Measurements from ENCODE around the gene NEURL4. TPM values are rescaled to one million over a fixed set of nuclear protein-coding genes. Genes with fewer than 3 reads are reported as not detected.
"Not testable (repeated sequence)": the region's sequence is repeated elsewhere in the genome, so short reads cannot be mapped to it uniquely, and the experiment has no call there.

The NEURL4 gene
- total and polyA plus RNA-seq, 8 donors: 6.9 to 84.0 (median 24.8) TPM

DNA sequence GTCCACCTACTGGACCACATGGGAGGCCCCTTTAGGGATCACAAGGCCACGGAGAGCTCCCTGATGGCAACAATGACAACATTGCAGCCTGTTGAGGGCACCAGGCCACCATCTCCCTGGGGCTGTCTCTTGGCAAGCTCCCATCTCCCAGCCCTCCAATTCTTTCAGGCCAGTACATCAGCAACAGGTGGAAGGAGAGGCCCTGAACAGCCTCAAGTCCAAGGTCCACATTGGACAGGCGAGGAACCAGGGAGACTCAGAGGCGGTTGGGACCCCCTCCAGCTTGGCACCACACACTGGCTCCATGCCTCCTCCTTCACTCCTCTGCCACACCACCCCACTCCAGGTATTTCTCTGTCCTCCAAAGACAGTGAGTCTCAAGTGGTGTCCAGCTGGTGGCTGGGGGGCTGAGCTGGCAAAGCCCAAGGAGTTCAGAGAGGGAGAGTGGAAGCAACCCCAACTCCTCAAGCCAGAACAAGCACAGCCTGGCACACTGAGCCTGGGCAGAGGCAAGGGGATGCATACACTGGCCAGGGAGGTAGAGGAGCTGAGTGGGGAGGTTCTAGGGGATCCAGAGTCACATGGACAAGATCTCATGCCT, 5.9 kb upstream of the NEURL4 start:
- Histone ChIP-seq H3K36me3 (no peaks in the 10 kb centered on the region), H3K4me3 (no peak overlapping the region), H3K4me1 (peaks cover 6 to 17% (median 10%) of the 10 kb centered on the region in 4 donors), H3K27ac (no peak overlapping the region), H3K27me3 (peaks cover 0 to 40% (median 4%) of the 10 kb centered on the region in 3 donors), H3K9me3 (no peaks in the 10 kb centered on the region)
- DNase-seq: no peak
- intact Hi-C loops (cut with DNase I; ENCODE audit: low total_unique reads): no loop called here
- TF ChIP-seq CTCF (IDR thresholded peaks at IDR 0.05): no peak
- no peak for TF ChIP-seq POLR2AphosphoS5 (IDR thresholded peaks at IDR 0.05)
- no peak for TF ChIP-seq POLR2A (IDR thresholded peaks at IDR 0.05)
- TF ChIP-seq EP300 (IDR thresholded peaks at IDR 0.05): no peak
- WGBS, 5 donors: 56 to 86% (median 74%) methylated on average over 3 of the region's 3 CpGs

DNA sequence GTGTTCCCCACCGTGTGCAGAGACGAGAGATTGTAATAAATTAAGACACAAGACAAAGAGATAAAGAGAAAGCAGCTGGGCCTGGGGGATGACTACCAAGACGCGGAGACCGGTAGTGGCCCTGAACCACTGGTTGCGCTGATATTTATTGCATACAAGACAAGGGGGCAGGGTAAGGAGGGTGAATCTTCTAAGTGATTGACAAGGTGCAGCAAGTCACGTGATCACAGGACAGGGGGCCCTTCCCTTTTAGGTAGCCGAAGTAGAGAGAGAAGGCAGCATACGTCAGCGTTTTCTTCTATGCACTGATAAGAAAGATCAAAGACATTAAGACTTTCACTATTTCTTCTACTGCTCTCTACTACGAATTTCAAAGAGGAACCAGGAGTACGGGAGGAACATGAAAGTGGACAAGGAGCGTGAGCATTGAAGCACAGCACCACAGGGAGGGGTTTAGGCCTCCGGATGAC, 3.5 kb upstream of the NEURL4 start:
- WGBS, 5 donors: 37 to 45% (median 44%) methylated on average over 13 to 14 of the region's 14 CpGs
- H3K4me3 ChIP-seq; H3K27ac ChIP-seq; H3K36me3 ChIP-seq; intact Hi-C loops (cut with DNase I; ENCODE audit: low total_unique reads); H3K9me3 ChIP-seq; DNase-seq: not testable (repeated sequence)
- Histone ChIP-seq H3K27me3 (peaks cover 0 to 37% (median 4%) of the 10 kb centered on the region in 3 donors), H3K4me1 (peaks cover 12 to 27% (median 25%) of the 10 kb centered on the region in 4 donors)

- DNase-seq: no peak
- 47 to 65% (median 54%) methylated on average over 7 of the region's 7 CpGs for WGBS, 5 donors
- H3K27ac ChIP-seq: no peak overlapping the region
Measured at GRCh38 chr17:7332111-7332510, 3.0 kb upstream of the NEURL4 start.

DNA sequence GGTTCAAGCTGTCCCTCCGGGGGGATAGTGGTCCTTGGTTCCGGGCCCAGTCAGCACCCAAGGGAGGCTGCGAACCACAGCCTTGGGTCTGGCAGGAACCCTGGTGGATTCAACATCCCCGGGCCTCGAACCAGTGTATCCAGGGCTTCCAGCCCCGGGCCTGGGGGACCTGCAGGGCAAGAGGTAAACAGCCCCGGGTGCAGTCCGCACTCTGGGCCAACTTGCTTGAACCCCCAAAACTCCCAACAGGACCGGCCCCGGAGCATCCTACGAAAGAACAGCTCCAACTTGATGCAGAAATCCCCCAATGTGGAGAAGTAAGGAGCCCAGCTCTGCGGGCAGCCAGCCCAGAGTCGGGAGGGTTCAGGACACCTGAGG, 1.5 kb upstream of the NEURL4 start:
- peak overlapping the region; percentile 89 to 99 (median 97) for H3K4me3 ChIP-seq
- H3K36me3 ChIP-seq: peaks cover 0 to 18% (median 13%) of the 10 kb centered on the region in 4 donors
- no peaks in the 10 kb centered on the region for H3K9me3 ChIP-seq
- TF ChIP-seq POLR2AphosphoS5 (IDR thresholded peaks at IDR 0.05) (no peak), CTCF (IDR thresholded peaks at IDR 0.05) (no peak), POLR2A (IDR thresholded peaks at IDR 0.05) (no peak), EP300 (IDR thresholded peaks at IDR 0.05) (no peak)
- peaks cover 0 to 20% (median 0%) of the 10 kb centered on the region in 3 donors for H3K27me3 ChIP-seq
- H3K4me1 ChIP-seq: peaks cover 12 to 29% (median 25%) of the 10 kb centered on the region in 4 donors
- DNase-seq: no peak
- peak overlapping the region; percentile 81 to 95 (median 94) for H3K27ac ChIP-seq
- intact Hi-C loops (cut with DNase I; ENCODE audit: low total_unique reads): no loop called here
- WGBS, 5 donors: 55 to 71% (median 65%) methylated on average over 8 to 13 of the region's 13 CpGs

More at GRCh38 chr17:7332111-7332510, 3.0 kb upstream of the NEURL4 start:
- no peak overlapping the region for H3K4me3 ChIP-seq
- H3K4me1 ChIP-seq: peaks cover 12 to 28% (median 27%) of the 10 kb centered on the region in 4 donors
- TF ChIP-seq POLR2AphosphoS5 (IDR thresholded peaks at IDR 0.05) (no peak), POLR2A (IDR thresholded peaks at IDR 0.05) (no peak), CTCF (IDR thresholded peaks at IDR 0.05) (no peak), EP300 (IDR thresholded peaks at IDR 0.05) (no peak)
- intact Hi-C loops (cut with DNase I; ENCODE audit: low total_unique reads): no loop called here
- peaks cover 0 to 3% (median 0%) of the 10 kb centered on the region in 4 donors for H3K36me3 ChIP-seq
- H3K27me3 ChIP-seq: peaks cover 0 to 33% (median 4%) of the 10 kb centered on the region in 3 donors
- no peaks in the 10 kb centered on the region for H3K9me3 ChIP-seq

All from stomach (tissue), 9 donors.